HFFc6 (cell line): ENCODE results near the gene PSTPIP1. TPM values are rescaled to one million over a fixed set of nuclear protein-coding genes. Genes with fewer than 3 reads are reported as not detected.

ENCODE experiments used
- DNase-seq: peaks from one replicate; pipeline ENCODE4 v3.0.0-alpha.2; 2018
- H3K27ac Mint-ChIP-seq: 2 replicates; pipeline ENCODE4 v1.8.0; 2020; ENCODE audit warnings: mild to moderate bottlenecking, mixed read lengths
- H3K27me3 Mint-ChIP-seq: 2 replicates; pipeline ENCODE4 v1.8.0; 2021; ENCODE audit warnings: mild to moderate bottlenecking, moderate library complexity, mixed read lengths; ENCODE audit not compliant: insufficient read depth
- H3K36me3 Mint-ChIP-seq: 2 replicates; pipeline ENCODE4 v1.8.0; 2021; ENCODE audit warnings: low read depth, mixed read lengths
- H3K4me1 Mint-ChIP-seq: 2 replicates; pipeline ENCODE4 v1.8.0; 2020; ENCODE audit warnings: low read depth, mixed read lengths
- H3K4me3 Mint-ChIP-seq: 2 replicates; pipeline ENCODE4 v1.8.0; 2020; ENCODE audit warnings: mild to moderate bottlenecking, moderate library complexity, mixed read lengths
- H3K9me3 Mint-ChIP-seq: 2 replicates; pipeline ENCODE4 v1.8.0; 2020; ENCODE audit warnings: mild to moderate bottlenecking, mixed read lengths
- total RNA-seq, 6 experiments: library from RNA; stranded (reverse); fragmentation: NEBNext Ultra II Directional; extraction: Animal tissue kit (Norgen Biotek cat#: 25700); gene quantifications; 2 replicates in 1 of 6; 3 replicates in 5 of 6; pipeline ENCODE4 v1.2.3, GENCODE V29; 2021
- TF ChIP-seq, protein P1 (sequence below): fragments of 200-600 bp; sonication (generic); IDR thresholded peaks from 2 replicates; pipeline ENCODE4 v1.5.0; 2021; ENCODE audit warnings: antibody characterized with exemption, mild to moderate bottlenecking

PSTPIP1 gene
- total RNA-seq, 6 experiments from 2014 or later = 0.16 to 0.38 TPM; not detected in 4

DNA sequence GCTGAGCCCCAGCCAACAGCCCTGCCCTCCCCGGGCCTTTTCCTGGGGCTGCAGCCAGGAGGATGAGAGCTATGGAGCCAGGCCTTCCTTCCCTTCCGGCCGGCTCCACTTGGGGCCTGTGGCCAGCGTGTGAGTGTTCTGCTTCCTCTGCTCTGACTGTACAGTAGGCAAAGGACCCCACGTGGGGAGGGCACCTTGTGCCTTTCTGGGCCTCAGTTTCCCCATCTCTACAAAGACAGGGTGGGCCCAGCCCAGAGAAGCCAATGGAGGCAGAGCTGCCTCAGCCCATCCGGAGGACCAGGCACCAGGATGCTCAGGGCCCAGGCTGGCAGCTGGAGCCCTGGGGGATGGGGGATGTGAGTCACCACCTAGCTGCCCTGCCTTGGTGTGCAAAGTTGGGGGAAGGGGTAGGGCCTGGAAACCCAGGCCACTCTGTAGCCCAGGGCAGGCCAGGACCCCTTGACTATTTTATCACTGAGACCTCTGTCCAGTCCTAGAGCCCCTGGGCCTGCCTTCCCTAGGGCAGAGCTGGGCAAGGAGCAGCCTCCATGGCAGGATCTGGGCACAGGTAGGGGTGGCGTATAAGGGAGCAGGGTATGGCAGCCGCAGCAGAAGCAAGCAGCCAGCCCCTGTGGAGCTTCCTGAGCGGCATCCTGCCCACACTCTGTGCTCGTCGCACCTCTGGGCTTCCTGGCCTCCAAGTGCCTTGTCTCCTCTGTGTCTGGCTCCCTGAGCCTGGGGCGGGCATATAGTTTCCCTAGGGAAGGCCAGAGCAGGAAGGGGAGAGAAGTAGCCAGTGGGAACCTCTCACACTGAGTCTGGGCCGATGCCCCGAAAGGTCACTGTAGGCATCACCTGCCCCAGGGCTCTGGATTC, 1.8 kb downstream of the PSTPIP1 start:
- Mint-ChIP-seq H3K9me3 (no peaks in the 10 kb centered on the region), H3K36me3 (no peaks in the 10 kb centered on the region), H3K27me3 (peaks cover 19% of the 10 kb centered on the region), H3K27ac (no peak overlapping the region), H3K4me3 (no peak overlapping the region), H3K4me1 (peaks cover 8% of the 10 kb centered on the region; the same call in 1 of the 2 replicates)
- no peak for DNase-seq
- TF ChIP-seq, protein P1, sequence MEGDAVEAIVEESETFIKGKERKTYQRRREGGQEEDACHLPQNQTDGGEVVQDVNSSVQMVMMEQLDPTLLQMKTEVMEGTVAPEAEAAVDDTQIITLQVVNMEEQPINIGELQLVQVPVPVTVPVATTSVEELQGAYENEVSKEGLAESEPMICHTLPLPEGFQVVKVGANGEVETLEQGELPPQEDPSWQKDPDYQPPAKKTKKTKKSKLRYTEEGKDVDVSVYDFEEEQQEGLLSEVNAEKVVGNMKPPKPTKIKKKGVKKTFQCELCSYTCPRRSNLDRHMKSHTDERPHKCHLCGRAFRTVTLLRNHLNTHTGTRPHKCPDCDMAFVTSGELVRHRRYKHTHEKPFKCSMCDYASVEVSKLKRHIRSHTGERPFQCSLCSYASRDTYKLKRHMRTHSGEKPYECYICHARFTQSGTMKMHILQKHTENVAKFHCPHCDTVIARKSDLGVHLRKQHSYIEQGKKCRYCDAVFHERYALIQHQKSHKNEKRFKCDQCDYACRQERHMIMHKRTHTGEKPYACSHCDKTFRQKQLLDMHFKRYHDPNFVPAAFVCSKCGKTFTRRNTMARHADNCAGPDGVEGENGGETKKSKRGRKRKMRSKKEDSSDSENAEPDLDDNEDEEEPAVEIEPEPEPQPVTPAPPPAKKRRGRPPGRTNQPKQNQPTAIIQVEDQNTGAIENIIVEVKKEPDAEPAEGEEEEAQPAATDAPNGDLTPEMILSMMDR = no peak

DNA sequence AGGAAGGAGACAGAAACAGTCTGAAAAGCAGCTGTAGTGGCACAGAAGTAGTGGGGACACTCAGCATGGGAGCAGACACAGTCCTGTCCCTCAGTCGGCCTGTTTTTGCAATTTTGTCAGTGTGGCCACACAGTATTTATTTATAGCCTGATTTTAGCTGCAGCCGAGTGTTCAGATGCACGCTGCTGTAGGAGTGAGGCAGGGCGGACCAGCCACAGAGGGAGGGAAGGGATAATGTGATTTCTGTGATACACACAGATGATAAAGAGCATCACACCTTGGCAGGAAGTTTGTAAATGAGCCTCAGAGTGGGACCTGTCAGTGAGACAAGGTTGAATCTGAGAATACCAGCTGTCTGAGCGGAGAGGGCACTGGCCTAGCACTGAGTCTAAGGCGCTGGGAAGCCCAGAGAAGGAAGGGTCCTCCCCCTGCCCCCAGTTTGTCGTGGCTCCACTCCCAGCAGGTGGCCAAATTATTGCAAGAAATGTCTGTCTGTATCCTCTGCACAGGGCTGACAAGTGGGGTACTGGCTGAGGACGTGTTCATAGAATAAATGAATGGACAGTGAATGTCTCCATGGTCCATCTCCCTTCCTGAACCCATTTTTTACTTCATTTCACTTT, 3.8 kb downstream of the PSTPIP1 start:
- H3K9me3 Mint-ChIP-seq = no peaks in the 10 kb centered on the region
- H3K27ac Mint-ChIP-seq = no peak overlapping the region
- H3K4me1 Mint-ChIP-seq = peaks cover 8% of the 10 kb centered on the region; the same call in 1 of the 2 replicates
- H3K36me3 Mint-ChIP-seq = no peaks in the 10 kb centered on the region
- no peak for DNase-seq
- H3K27me3 Mint-ChIP-seq = peaks cover 22% of the 10 kb centered on the region
- TF ChIP-seq, protein P1 = no peak
- H3K4me3 Mint-ChIP-seq = no peak overlapping the region

DNA sequence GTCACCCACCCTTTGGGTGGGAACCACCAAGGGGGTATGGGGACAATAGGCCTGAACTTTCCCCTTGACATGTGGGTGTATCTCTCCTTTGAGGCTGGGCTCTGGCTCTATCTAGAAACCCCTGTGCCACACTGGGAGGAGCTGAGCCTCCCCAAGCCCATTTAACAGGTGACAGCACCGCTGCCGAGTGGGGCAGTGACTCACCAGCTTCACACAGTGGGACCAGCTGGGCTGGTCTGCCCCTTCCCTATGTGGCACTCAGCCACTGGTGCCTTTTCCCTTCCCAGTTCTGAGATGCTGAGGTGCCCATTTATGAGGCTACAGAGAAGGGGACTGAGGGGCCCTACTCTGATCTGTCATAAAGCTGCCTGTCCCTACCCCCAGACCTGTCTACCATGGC, 5.1 kb downstream of the PSTPIP1 start:
- Mint-ChIP-seq H3K36me3 (0 out of 2 replicates have a peak, but pooled peaks cover 5% of the 10 kb centered on the region), H3K27ac (no peak overlapping the region), H3K4me1 (peaks cover 8% of the 10 kb centered on the region; the same call in 1 of the 2 replicates), H3K4me3 (no peak overlapping the region), H3K9me3 (no peaks in the 10 kb centered on the region), H3K27me3 (peaks cover 27% of the 10 kb centered on the region)
- no peak for DNase-seq
- TF ChIP-seq, protein P1 = no peak

DNA sequence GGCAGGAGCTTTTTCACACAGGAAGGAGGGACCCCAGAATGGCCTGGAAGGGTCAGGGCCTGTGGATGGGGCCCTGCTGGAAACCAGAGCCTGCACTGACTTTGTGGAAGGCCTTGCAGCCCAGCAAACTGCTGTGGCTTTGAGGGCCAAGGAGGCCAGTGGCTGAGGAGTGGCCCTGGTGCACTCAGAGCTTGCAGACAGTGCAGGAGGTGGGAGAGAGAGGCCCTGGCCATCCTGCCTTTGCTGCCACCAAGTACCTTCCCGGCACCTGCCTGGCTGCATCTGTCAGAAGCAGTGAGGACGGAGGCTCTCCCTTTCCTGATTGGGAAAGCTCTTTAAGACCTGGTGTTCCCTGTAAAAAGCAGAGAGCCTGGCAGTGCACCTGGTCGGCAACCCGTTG, 6.4 kb downstream of the PSTPIP1 start:
- Mint-ChIP-seq H3K4me1 (peaks cover 8% of the 10 kb centered on the region; the same call in 1 of the 2 replicates), H3K4me3 (no peak overlapping the region), H3K36me3 (0 out of 2 replicates have a peak, but pooled peaks cover 5% of the 10 kb centered on the region), H3K9me3 (no peaks in the 10 kb centered on the region), H3K27ac (no peak overlapping the region), H3K27me3 (peaks cover 27% of the 10 kb centered on the region)
- TF ChIP-seq, protein P1 = no peak
- no peak for DNase-seq

DNA sequence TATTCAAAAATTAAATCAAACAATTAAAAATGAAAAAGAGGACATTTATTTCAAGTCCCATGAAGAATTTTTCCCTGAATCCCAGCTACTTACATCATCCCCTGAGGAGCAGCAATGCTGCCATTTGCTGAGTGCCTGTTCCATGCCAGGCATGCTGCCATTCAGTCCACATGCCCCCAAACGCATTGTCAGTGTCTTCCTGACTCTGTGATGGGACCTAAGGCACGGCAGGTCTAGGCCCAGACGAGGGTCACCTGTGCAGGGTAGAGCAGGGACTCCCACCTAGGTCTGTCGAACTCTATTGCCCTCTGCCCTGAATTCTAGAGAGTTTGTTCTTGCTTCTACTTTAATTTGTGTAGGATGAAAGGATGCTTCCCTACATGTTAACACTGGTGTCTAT, 7.0 kb downstream of the PSTPIP1 start:
- TF ChIP-seq, protein P1 = no peak
- Mint-ChIP-seq H3K27me3 (peaks cover 32% of the 10 kb centered on the region), H3K4me1 (peaks cover 8% of the 10 kb centered on the region; the same call in 1 of the 2 replicates), H3K9me3 (no peaks in the 10 kb centered on the region), H3K27ac (no peak overlapping the region), H3K36me3 (0 out of 2 replicates have a peak, but pooled peaks cover 5% of the 10 kb centered on the region), H3K4me3 (no peak overlapping the region)
- DNase-seq = no peak
